Stimulated activated CD8-positive, alpha-beta memory T cell treated with anti-CD3 and anti-CD28 coated beads, Interleukin-4, amount 100 ng/mL, for 48 hours (primary cell): Measurements from ENCODE around the gene ECPAS.
"Not testable (repeated sequence)": the region's sequence is repeated elsewhere in the genome, so short reads cannot be mapped to it uniquely, and the experiment has no call there.

Experiments
- DNase-seq: peaks from one replicate; pipeline ENCODE4 v3.0.0-alpha.2; 2020

The ECPAS gene

GRCh38 chr9:111483858-111484571, at the start of gene ECPAS:
ECPAS (minus strand) TSS chr9:111484383; CDS start chr9:111472918, 11,465 bp downstream.
- DNase-seq: peak; percentile 81

GRCh38 chr9:111533099-111533790, 49.1 kb upstream of the ECPAS start:
- DNase-seq: no peak

GRCh38 chr9:111531716-111532115, 47.5 kb upstream of the ECPAS start:
- no peak for DNase-seq

GRCh38 chr9:111529787-111530186, 45.6 kb upstream of the ECPAS start:
- no peak for DNase-seq

GRCh38 chr9:111527347-111527746, 43.2 kb upstream of the ECPAS start:
- DNase-seq: peak; percentile 28

GRCh38 chr9:111525056-111525977, 41.1 kb upstream of the ECPAS start, which contains the start of gene ZNF483:
ZNF483 (plus strand) TSS chr9:111525179; CDS start chr9:111527396, 2,217 bp downstream.
- DNase-seq: peak; percentile 79

GRCh38 chr9:111524731-111525055, 40.5 kb upstream of the ECPAS start:
- no peak for DNase-seq

- no peak for DNase-seq
Measured at GRCh38 chr9:111516061-111516465, 31.9 kb upstream of the ECPAS start.

- no peak for DNase-seq
Measured at GRCh38 chr9:111514967-111515366, 30.8 kb upstream of the ECPAS start.

GRCh38 chr9:111511581-111511980, 27.4 kb upstream of the ECPAS start:
- not testable (repeated sequence) for DNase-seq

- no peak for DNase-seq
Measured at GRCh38 chr9:111502506-111502905, 18.3 kb upstream of the ECPAS start.

GRCh38 chr9:111501648-111502047, 17.5 kb upstream of the ECPAS start:
- DNase-seq: no peak

GRCh38 chr9:111501005-111501562, 16.9 kb upstream of the ECPAS start:
- DNase-seq: no peak

- DNase-seq: not testable (repeated sequence)
Measured at GRCh38 chr9:111497196-111497595, 13.0 kb upstream of the ECPAS start.

- DNase-seq: no peak
Measured at GRCh38 chr9:111484572-111484894, 350 bp upstream of the ECPAS start.

- DNase-seq: peak; percentile 59
Measured at GRCh38 chr9:111483439-111483857, 735 bp downstream of the ECPAS start.

- DNase-seq: peak; percentile 74
Measured at GRCh38 chr9:111482694-111483438, 1.3 kb downstream of the ECPAS start.

GRCh38 chr9:111481885-111482636, 2.1 kb downstream of the ECPAS start:
- DNase-seq: no peak

GRCh38 chr9:111477677-111478076, 6.5 kb downstream of the ECPAS start:
- no peak for DNase-seq

- no peak for DNase-seq
Measured at GRCh38 chr9:111475195-111475594, 9.0 kb downstream of the ECPAS start.

GRCh38 chr9:111474385-111474784, 9.8 kb downstream of the ECPAS start:
- DNase-seq: no peak
